PFSK-1 (cell line): ENCODE data around the gene CRISP1.

Experiments
- FOXP2 ChIP-seq: optimal IDR thresholded peaks from 2 replicates; pipeline ENCODE3; 2011; ENCODE audit warnings: borderline replicate concordance, control low read depth, inconsistent platforms; ENCODE audit not compliant: insufficient read depth; ENCODE audit errors: extremely low read length, extremely low read depth
- POLR2AphosphoS5 ChIP-seq: IDR thresholded peaks from 2 replicates; pipeline ENCODE4 v1.6.1; 2012; ENCODE audit warnings: low read depth, mild to moderate bottlenecking, control low read depth, low read length, moderate library complexity
- SIN3A ChIP-seq: IDR thresholded peaks from 2 replicates; pipeline ENCODE4 v1.6.1; 2012; ENCODE audit warnings: mild to moderate bottlenecking, low read length, moderate library complexity, borderline replicate concordance; ENCODE audit not compliant: insufficient read depth
- TAF1 ChIP-seq: IDR thresholded peaks from 2 replicates; pipeline ENCODE4 v1.6.1; 2012; ENCODE audit warnings: low read length, control low read depth, borderline replicate concordance; ENCODE audit not compliant: insufficient read depth
- TF ChIP-seq, protein P1 (sequence below), 2 experiments: IDR thresholded peaks; 2 replicates each; pipeline versions ENCODE4 v1.6.1 to v1.8.0; 2011 to 2012; ENCODE audit warnings: low read depth in 2 of 2, low read length in 2 of 2, control low read depth in 1 of 2, inconsistent platforms in 1 of 2, mild to moderate bottlenecking in 1 of 2, moderate library complexity in 1 of 2; ENCODE audit not compliant: insufficient read depth in 1 of 2

CRISP1 gene

DNA sequence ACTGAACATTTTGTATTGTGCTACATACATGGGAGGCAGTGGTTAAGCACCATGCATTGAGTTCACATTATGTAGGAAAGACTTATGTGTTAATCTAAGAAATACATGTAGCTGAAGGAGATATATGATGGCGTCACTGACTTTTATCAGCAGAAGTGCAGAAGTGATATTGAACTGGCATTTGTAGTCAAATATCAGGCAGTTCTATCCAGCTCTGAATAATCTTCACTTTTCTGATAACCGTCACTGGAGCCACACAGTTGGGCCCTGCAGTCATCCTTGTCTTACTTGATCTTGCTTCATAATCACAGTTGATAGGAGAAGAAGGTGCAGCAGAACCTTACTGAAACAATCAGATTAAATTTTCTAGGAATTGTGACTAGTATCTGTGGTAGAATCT is 26.4 kb downstream of the CRISP1 start:
- TF ChIP-seq POLR2AphosphoS5 = no peak
- TF ChIP-seq TAF1 = no peak
- TF ChIP-seq, protein P1, sequence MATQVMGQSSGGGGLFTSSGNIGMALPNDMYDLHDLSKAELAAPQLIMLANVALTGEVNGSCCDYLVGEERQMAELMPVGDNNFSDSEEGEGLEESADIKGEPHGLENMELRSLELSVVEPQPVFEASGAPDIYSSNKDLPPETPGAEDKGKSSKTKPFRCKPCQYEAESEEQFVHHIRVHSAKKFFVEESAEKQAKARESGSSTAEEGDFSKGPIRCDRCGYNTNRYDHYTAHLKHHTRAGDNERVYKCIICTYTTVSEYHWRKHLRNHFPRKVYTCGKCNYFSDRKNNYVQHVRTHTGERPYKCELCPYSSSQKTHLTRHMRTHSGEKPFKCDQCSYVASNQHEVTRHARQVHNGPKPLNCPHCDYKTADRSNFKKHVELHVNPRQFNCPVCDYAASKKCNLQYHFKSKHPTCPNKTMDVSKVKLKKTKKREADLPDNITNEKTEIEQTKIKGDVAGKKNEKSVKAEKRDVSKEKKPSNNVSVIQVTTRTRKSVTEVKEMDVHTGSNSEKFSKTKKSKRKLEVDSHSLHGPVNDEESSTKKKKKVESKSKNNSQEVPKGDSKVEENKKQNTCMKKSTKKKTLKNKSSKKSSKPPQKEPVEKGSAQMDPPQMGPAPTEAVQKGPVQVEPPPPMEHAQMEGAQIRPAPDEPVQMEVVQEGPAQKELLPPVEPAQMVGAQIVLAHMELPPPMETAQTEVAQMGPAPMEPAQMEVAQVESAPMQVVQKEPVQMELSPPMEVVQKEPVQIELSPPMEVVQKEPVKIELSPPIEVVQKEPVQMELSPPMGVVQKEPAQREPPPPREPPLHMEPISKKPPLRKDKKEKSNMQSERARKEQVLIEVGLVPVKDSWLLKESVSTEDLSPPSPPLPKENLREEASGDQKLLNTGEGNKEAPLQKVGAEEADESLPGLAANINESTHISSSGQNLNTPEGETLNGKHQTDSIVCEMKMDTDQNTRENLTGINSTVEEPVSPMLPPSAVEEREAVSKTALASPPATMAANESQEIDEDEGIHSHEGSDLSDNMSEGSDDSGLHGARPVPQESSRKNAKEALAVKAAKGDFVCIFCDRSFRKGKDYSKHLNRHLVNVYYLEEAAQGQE (IDR thresholded peaks at IDR 0.05; ENCODE audit: insufficient read depth in 1 of 2, low read depth in 2 of 2, low read length in 2 of 2) = no peak
- no peak for TF ChIP-seq SIN3A
- TF ChIP-seq FOXP2 = no peak

DNA sequence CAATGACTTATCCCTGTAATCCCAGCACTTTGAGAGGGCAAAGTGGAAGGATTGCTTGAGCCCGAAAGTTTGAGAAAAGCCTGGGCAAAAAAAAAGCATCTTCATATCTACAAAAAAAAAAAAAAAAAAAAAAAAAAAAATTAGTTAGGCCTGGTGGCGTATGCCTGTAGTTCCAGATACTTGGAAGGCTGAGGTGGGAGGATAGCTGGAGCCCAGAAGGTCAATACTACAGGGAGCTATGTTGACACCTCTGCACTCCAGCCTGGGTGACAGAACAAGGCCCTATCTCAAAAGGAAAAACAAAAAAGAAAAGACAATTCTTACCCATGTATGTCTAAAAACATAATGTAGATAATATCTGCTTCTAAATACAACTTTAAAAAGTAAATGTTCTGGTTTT is 27.2 kb downstream of the CRISP1 start:
- TF ChIP-seq, protein P1 (IDR thresholded peaks at IDR 0.05; ENCODE audit: insufficient read depth in 1 of 2, low read depth in 2 of 2, low read length in 2 of 2) = no peak
- TF ChIP-seq SIN3A (no peak), FOXP2 (no peak), TAF1 (no peak), POLR2AphosphoS5 (no peak)

DNA sequence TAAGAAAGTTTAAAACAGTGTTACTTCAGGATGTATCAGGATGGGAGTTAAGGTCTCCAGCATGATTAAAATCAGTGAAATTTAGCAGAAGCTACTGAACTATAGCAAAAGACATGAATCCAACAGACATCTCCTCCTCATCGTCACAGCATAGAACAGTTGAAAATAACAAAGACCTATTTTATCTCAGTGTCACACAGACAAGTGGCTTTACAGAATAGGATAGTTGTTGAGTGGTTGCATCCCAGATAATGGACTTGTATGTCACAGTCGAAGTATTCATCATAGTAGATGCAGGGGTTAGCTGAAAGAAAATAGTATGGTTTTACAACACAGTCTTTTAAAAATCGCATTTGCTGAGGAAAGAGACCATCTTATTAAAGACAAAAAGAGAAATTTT is 31.2 kb downstream of the CRISP1 start:
- TF ChIP-seq, protein P1 (IDR thresholded peaks at IDR 0.05; ENCODE audit: insufficient read depth in 1 of 2, low read depth in 2 of 2, low read length in 2 of 2) = no peak
- TF ChIP-seq SIN3A = no peak
- no peak for TF ChIP-seq TAF1
- no peak for TF ChIP-seq FOXP2
- no peak for TF ChIP-seq POLR2AphosphoS5

DNA sequence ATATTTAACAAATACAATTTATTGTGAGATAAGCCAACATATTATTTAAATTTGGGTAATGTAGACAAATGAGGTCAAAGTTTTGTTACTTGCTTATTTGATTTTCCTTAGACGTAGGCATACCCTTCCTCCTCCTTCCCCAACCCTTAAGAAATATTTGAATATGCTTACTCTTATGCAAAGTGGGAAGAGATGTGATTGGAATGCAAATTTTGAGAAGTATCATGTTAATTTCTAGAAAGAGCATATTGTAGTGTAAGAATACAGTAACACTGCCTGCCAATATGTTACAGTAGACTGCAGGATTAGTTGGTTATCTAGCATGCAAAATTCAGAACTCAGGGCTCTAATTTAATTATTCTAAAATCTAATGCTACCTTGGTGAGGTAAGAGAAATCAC is 32.9 kb downstream of the CRISP1 start:
- TF ChIP-seq SIN3A = no peak
- TF ChIP-seq, protein P1 (IDR thresholded peaks at IDR 0.05; ENCODE audit: insufficient read depth in 1 of 2, low read depth in 2 of 2, low read length in 2 of 2) = no peak
- TF ChIP-seq POLR2AphosphoS5 = no peak
- no peak for TF ChIP-seq FOXP2
- TF ChIP-seq TAF1 = no peak

DNA sequence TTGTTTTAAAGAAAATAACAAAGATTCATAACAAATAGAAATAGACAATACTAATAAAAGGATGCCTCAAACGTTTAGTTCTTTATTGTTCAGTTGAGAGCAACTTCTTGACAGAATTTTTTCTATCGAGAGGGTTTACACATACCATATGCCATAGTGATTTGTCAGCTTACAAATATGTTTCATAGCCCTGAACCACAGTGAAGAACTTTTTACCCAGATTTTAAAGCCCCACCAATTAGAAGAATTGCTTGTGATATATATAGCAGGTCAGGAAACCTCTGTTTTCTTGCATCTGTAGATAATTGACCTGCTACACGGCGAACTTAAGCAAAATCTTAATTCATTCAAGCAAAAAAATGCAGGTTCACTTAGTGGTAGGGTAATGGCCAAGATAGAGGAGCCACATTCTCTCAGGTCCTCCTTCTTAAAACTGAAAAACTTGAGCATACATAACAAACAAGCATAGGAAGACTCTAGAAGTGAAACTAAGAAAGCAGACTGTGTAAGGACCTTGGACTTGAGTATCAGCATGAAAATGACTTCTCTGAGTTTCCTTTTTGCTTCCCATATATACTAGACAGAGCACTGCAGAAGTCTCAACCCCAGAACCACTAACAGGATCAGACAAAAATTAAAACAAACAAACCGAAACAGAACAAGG is 39.5 kb downstream of the CRISP1 start:
- TF ChIP-seq TAF1 = no peak
- no peak for TF ChIP-seq POLR2AphosphoS5
